ENCODE data around the gene JMJD6. TPM values are rescaled to one million over a fixed set of nuclear protein-coding genes. Genes with fewer than 3 reads are reported as not detected.

The JMJD6 gene
- total RNA-seq, 1 experiment from 2014 or later = 28.9 TPM

GRCh38 chr17:76673729-76674128, 52.7 kb downstream of the JMJD6 start:
- no peak overlapping the region for H2BK12ac ChIP-seq (ENCODE audit: insufficient read length, low read depth, low read length)
- no peak overlapping the region for H2BK15ac ChIP-seq (ENCODE audit: low read depth, low read length)
- no peaks in the 10 kb centered on the region for H3K27me3 ChIP-seq (ENCODE audit: insufficient read depth, low read length)
- no peak overlapping the region for H3K4me2 ChIP-seq (ENCODE audit: insufficient read depth, insufficient read length, low read length)
- Mint-ChIP-seq H3K27me3 (ENCODE audit: low read depth) (no peaks in the 10 kb centered on the region; the same call in 1 of the 2 replicates), H3K36me3 (ENCODE audit: insufficient read depth in 1 of 3, low read depth in 3 of 3) (no peaks in the 10 kb centered on the region), H3K27ac (no peak overlapping the region), H3K4me3 (peak overlapping the region in 1 of 2 experiments; percentile 7; a peak in 2 of 5 replicates), H3K4me1 (peaks cover 18 to 22% of the 10 kb centered on the region in 2 experiments), H3K9me3 (no peaks in the 10 kb centered on the region)
- no CpG with 5 or more reads among the region's 5 CpGs for WGBS (ENCODE audit: extremely low coverage, insufficient read length, low lambda C conversion rate)
- H3K14ac ChIP-seq (ENCODE audit: insufficient read depth, low read length) = no peak overlapping the region
- H3K4me1 ChIP-seq (ENCODE audit: insufficient read depth, low read length) = peaks cover 5% of the 10 kb centered on the region
- no peak overlapping the region for H3K4ac ChIP-seq (ENCODE audit: low read depth, low read length)
- no peak for DNase-seq
- TF ChIP-seq, protein P1, sequence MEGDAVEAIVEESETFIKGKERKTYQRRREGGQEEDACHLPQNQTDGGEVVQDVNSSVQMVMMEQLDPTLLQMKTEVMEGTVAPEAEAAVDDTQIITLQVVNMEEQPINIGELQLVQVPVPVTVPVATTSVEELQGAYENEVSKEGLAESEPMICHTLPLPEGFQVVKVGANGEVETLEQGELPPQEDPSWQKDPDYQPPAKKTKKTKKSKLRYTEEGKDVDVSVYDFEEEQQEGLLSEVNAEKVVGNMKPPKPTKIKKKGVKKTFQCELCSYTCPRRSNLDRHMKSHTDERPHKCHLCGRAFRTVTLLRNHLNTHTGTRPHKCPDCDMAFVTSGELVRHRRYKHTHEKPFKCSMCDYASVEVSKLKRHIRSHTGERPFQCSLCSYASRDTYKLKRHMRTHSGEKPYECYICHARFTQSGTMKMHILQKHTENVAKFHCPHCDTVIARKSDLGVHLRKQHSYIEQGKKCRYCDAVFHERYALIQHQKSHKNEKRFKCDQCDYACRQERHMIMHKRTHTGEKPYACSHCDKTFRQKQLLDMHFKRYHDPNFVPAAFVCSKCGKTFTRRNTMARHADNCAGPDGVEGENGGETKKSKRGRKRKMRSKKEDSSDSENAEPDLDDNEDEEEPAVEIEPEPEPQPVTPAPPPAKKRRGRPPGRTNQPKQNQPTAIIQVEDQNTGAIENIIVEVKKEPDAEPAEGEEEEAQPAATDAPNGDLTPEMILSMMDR (conservative IDR thresholded peaks at IDR 0.05) = no peak
- no peak overlapping the region for H2BK5ac ChIP-seq (ENCODE audit: insufficient read length, low read length)
- no peak overlapping the region for H2AFZ ChIP-seq (ENCODE audit: low read length)
- no peak overlapping the region for H3K56ac ChIP-seq (ENCODE audit: insufficient read length, low read depth, low read length)
- H4K20me1 ChIP-seq (ENCODE audit: control insufficient read depth, insufficient read depth, insufficient read length) = peaks cover 2% of the 10 kb centered on the region
- no peak overlapping the region for H4K5ac ChIP-seq (ENCODE audit: insufficient read length, low read depth, low read length)
- no peak overlapping the region for H2BK20ac ChIP-seq (ENCODE audit: low read depth, low read length, poor library complexity, severe bottlenecking)
- no peaks in the 10 kb centered on the region for H3K79me1 ChIP-seq (ENCODE audit: insufficient read depth, low read depth, low read length, poor library complexity, severe bottlenecking)
- H3K23ac ChIP-seq (ENCODE audit: insufficient read length, low read depth, low read length) = no peak overlapping the region
- no peak overlapping the region for H3K18ac ChIP-seq (ENCODE audit: insufficient read length, low read depth, low read length)
- H2BK120ac ChIP-seq (ENCODE audit: low read depth, low read length, poor library complexity, severe bottlenecking) = no peak overlapping the region
- H2AK5ac ChIP-seq (ENCODE audit: insufficient read length, low read length) = no peak overlapping the region
- H4K91ac ChIP-seq (ENCODE audit: insufficient read length, low read depth, low read length) = no peak overlapping the region
- peaks cover 4% of the 10 kb centered on the region for H3K23me2 ChIP-seq (ENCODE audit: insufficient read length, low read depth, low read length, poor library complexity, severe bottlenecking)
- no peak overlapping the region for H4K8ac ChIP-seq (replicated peaks; ENCODE audit: insufficient read length, low read depth, low read length)
- H3K27ac ChIP-seq (ENCODE audit: insufficient read length, low read depth, low read length) = no peak overlapping the region
- no peaks in the 10 kb centered on the region for H3K79me2 ChIP-seq (ENCODE audit: insufficient read depth, low read length)
- no peak overlapping the region for H3T11ph ChIP-seq (ENCODE audit: low read length)
- H3K9ac ChIP-seq (ENCODE audit: extremely low read depth, insufficient read length, low read length) = no peak overlapping the region
- H3K9me3 ChIP-seq (ENCODE audit: control insufficient read depth, low read depth, low read length) = no peaks in the 10 kb centered on the region

Data from H9 (cell line).